ENCODE data around the gene SPATA31D4.

SPATA31D4 gene

DNA sequence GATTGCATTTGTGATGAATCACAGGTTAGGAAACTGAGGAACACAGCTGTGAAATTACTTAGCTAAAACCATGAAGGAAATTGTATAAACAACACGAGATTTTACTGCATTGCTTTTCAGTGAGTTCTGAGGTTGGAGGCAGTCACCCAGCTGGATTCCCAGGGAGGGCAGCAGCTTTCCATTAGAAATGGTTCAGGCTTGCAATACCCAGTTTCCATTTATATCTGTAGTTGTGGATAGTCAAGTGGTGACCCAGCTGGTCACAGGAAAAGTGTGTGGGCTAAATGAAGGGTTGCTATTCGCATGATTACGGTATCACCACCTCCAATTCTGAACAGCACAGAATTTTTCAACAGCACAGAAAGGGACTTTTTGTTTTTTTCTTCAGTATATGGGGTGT lies 34.3 kb upstream of the SPATA31D4 start:
- TF ChIP-seq, protein P1, sequence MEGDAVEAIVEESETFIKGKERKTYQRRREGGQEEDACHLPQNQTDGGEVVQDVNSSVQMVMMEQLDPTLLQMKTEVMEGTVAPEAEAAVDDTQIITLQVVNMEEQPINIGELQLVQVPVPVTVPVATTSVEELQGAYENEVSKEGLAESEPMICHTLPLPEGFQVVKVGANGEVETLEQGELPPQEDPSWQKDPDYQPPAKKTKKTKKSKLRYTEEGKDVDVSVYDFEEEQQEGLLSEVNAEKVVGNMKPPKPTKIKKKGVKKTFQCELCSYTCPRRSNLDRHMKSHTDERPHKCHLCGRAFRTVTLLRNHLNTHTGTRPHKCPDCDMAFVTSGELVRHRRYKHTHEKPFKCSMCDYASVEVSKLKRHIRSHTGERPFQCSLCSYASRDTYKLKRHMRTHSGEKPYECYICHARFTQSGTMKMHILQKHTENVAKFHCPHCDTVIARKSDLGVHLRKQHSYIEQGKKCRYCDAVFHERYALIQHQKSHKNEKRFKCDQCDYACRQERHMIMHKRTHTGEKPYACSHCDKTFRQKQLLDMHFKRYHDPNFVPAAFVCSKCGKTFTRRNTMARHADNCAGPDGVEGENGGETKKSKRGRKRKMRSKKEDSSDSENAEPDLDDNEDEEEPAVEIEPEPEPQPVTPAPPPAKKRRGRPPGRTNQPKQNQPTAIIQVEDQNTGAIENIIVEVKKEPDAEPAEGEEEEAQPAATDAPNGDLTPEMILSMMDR (IDR thresholded peaks at IDR 0.05; ENCODE audit: low read depth, low read length): no peak
- no peak for DNase-seq (ENCODE audit: low read depth in 2 of 2)
- H3K4me3 ChIP-seq (replicated peaks in 1 of 2; ENCODE audit: low read depth in 2 of 2, low read length in 2 of 2): no peak overlapping the region

DNA sequence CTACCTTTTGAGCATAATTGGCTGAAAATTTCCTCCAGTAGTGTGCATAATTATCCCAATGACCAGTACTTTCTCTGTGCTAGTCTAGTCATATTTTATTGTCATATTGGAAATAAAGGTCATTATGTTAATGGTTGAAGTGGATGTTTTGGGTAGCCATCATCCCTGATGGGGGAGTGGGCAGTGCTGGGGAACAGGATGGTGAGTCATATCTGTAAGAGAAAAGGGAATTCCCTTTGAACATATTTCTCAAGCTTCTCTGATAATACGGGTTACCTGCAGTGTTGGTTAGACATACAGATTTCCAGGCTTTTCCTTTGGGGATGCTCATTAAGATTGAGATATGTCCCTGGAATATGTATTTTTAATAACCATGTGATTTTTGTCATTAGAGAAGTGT lies 33.3 kb upstream of the SPATA31D4 start:
- no peak overlapping the region for H3K4me3 ChIP-seq (replicated peaks in 1 of 2; ENCODE audit: low read depth in 2 of 2, low read length in 2 of 2)
- TF ChIP-seq, protein P1 (IDR thresholded peaks at IDR 0.05; ENCODE audit: low read depth, low read length): no peak
- no peak for DNase-seq (ENCODE audit: low read depth in 2 of 2)

DNA sequence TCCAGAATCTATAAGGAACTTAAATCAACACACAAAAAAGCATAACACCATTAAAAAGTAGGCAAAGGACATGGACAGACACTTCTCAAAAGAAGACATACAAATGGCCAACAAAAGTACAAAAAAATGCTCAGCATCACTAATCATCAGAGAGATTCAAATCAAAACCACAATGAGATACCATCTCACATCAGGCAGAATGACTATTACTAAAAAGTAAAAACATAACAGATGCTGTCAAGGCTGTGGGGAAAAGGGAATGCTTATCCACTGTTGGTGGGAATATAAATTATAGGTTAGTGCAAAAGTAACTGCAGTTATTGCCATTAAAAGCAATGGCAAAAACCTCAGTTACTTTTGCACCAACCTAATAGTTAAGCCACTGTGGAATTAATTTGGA lies 32.2 kb upstream of the SPATA31D4 start:
- no peak overlapping the region for H3K4me3 ChIP-seq (replicated peaks in 1 of 2; ENCODE audit: low read depth in 2 of 2, low read length in 2 of 2)
- DNase-seq (ENCODE audit: low read depth in 2 of 2): no peak
- TF ChIP-seq, protein P1 (IDR thresholded peaks at IDR 0.05; ENCODE audit: low read depth, low read length): no peak

DNA sequence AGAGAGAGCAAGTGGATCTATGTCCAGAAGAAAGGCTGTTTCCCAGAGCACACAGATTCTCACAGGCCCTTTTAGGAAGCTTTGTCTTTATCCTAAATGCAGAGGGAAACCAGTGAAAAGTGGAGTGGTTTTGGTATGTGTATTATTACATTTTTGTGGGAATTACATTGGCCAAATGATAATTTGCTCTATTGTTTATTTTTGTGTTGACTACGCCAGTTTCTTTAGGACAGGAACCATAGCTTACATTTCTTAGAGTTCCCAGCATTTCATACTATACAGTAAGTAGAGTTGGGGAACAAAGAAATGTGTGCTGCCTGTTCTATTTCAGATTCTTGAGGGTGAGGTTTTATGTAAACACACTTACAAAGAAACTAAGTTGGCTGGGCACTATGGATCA lies 29.4 kb upstream of the SPATA31D4 start:
- TF ChIP-seq, protein P1 (IDR thresholded peaks at IDR 0.05; ENCODE audit: low read depth, low read length): no peak
- no peak for DNase-seq (ENCODE audit: low read depth in 2 of 2)
- H3K4me3 ChIP-seq (replicated peaks in 1 of 2; ENCODE audit: low read depth in 2 of 2, low read length in 2 of 2): no peak overlapping the region

DNA sequence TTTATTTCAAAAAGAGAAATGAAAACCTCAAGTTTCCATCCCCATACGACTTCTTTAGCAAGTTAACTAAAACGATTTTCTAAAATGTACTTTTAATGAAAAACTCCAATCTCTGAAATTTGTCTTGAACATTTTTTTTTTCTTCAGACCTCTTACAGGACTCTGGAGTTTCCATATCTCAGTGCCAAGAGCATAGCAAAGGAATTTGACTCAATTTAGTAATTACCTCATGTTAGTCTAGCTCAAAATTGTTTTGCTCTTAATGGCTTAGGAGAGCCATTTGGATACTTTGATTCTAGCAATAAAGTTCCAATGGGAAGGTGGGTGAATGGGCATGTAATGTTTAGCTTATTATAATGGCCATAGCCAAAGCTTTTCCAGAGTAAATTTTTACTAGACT lies 26.0 kb upstream of the SPATA31D4 start:
- H3K4me3 ChIP-seq (replicated peaks in 1 of 2; ENCODE audit: low read depth in 2 of 2, low read length in 2 of 2): no peak overlapping the region
- TF ChIP-seq, protein P1 (IDR thresholded peaks at IDR 0.05; ENCODE audit: low read depth, low read length): no peak
- peak; percentile 51 to 63 for DNase-seq (ENCODE audit: low read depth in 2 of 2)

DNA sequence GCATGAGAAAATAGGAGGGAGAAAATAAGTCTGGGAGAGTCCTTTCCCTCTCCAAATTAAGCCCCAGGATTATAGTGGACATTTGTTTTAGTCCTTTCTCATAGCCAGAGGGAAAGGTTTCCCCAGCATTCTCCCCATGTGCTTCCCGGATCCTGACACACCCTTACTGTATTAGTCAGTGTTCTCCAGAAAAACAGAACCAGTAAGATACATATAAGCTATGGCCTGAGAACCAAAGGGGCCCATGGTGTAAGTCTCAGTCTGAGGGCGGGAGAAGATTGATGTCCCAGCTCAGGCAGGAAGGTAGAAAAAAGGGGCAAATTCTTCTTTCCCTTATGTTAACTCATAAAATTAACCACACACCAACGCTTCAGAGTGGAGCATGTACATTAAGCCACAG lies 25.6 kb upstream of the SPATA31D4 start:
- TF ChIP-seq, protein P1 (IDR thresholded peaks at IDR 0.05; ENCODE audit: low read depth, low read length): no peak
- H3K4me3 ChIP-seq (replicated peaks in 1 of 2; ENCODE audit: low read depth in 2 of 2, low read length in 2 of 2): no peak overlapping the region
- DNase-seq (ENCODE audit: low read depth in 2 of 2): peak in 1 of 2 donors; percentile 56

DNA sequence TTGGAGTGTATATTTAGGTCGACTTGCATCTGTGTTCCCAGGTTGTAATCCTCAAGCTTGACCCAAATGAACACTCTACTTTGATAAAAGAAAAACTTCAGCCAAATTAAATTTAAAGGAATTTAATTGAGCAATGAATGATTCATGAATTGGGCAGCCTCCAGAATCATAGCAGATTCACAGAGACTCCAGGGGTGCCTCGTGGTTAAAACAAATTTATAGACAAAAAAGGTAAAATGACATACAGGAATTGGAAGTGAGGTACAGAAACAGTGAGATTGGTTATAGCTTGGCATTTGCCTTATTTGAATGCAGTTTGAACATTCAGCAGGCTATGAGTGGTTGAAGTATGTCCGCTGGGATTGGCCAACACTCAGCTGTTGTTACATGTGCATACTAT lies 21.6 kb upstream of the SPATA31D4 start:
- peak; percentile 51 to 74 for DNase-seq (ENCODE audit: low read depth in 2 of 2)
- H3K4me3 ChIP-seq (replicated peaks in 1 of 2; ENCODE audit: low read depth in 2 of 2, low read length in 2 of 2): no peak overlapping the region
- TF ChIP-seq, protein P1 (IDR thresholded peaks at IDR 0.05; ENCODE audit: low read depth, low read length): no peak

All from cardiac fibroblast (primary cell).